Occipital lobe (tissue), 3 donors: ENCODE results near the gene ANKRD36C. TPM values are rescaled to one million over a fixed set of nuclear protein-coding genes. Genes with fewer than 3 reads are reported as not detected.
"Not testable (repeated sequence)": the region's sequence is repeated elsewhere in the genome, so short reads cannot be mapped to it uniquely, and the experiment has no call there.

Source experiments
- DNase-seq: peaks from one replicate; lab custom pipeline; 2025; lab: John Stamatoyannopoulos, UW
- small RNA-seq: library from RNA; depleted of rRNA; stranded (forward); fragments of <200 nt; gene quantifications from one replicate; pipeline ENCODE3, GENCODE V24; 2014
- total RNA-seq: library from RNA; depleted of rRNA; stranded (reverse); fragments of >200 nt; gene quantifications from one replicate; pipeline ENCODE4 v1.2.3, GENCODE V29; 2014

Gene ANKRD36C
- total RNA-seq, 1 donor from 2014 or later = 347 TPM

DNA sequence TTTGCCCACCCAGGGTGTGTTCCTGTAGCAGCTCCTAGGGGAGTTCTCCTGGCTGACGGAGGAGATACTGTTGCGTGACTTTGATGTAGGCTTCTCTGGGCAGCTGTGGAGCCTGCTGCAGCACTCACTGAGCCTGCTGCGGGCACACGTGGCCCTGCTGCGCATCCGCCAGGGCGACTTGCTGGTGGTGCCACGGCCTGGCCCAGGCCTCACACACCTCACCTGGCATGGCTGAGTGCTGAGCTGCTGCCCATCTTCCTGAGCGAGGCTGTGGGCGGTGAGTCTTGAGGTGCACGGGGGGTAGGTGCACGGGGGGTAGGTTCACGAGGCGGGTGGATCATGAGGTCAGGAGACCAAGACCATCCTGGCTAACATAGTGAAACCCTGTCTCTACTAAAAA is 191.7 kb downstream of the ANKRD36C start:
- DNase-seq = no peak

GRCh38 chr2:95799147-95799889 is 192.3 kb downstream of the ANKRD36C start:
- DNase-seq = not testable (repeated sequence)

DNA sequence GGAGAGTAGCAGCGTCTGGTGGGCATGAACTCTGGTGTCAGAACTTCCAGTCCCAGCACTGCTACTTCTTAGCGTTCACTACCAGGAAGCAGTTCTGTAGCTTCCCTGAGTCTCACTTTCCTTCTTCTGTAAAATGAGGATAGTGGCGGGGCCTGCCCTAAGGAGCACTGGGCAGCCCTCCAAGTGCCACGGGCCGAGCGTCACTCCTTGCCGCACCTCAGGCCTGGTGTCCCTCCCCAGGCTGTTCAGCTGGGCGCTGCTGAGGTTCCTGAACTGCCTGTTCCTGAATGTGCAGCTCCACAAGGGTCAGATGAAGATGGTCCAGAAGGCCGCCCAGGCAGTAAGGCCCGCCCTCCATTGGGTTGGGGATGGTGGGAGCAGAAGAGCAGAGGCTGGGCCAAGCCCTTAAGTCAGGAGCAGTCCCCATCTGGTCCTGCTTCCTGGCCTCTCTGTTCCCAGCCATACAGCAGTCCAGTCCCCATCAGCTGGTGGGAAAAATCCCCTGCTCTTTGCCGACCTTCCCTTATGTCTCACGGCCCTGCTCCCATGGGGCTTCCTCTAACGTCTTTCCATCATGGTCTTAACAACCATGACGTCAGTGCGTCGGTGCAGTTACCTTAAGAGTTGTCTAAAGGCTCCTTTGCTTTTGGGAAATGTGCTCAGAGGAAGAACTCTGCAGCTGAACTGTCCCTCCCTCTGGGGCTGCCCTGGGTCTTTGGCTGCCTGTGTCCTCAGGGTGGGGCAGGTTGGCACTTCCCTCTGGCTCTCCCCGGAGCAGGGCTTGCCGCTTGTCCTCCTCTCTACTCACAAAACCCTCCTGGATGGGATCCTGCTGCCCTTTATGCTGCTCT is 195.2 kb downstream of the ANKRD36C start:
- not testable (repeated sequence) for DNase-seq

DNA sequence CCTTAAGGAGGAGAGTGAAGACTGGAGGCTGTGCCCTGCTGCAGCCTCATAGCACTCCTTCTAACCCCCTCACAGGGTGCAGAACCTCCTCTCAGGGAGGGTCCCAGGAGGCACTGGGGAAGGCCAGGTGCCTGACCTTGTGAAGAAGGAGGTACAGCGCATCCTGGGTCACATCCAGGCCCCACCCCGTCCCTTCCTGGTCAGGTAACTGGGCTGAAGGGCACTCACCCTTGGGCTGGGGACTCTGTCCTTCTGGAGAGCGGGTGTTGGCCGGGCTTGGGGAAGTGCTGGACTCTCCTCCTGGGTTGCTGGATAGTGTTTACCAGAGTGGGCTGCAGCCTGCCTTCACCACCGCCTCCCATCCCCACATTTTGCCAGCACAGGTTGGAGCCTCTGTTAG is 197.7 kb downstream of the ANKRD36C start:
- DNase-seq = not testable (repeated sequence)

DNA sequence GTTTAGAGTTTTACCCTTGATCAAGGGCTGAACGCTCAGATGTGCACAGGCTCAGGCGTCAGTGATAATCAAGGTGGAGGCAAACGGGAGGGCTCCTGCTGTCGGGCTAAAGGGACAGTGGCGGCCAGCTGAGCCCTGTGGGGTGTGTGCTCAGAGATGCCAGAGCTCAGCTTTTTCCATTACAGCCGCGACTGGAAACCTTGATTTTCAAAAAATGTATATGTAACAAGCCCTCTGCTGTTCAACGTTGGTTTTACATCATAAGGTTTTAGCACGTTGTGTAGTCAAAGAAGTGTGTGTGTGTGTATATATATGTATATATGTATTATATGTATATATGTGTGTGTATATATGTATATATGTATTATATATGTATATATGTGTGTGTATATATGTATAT is 201.4 kb downstream of the ANKRD36C start:
- not testable (repeated sequence) for DNase-seq

DNA sequence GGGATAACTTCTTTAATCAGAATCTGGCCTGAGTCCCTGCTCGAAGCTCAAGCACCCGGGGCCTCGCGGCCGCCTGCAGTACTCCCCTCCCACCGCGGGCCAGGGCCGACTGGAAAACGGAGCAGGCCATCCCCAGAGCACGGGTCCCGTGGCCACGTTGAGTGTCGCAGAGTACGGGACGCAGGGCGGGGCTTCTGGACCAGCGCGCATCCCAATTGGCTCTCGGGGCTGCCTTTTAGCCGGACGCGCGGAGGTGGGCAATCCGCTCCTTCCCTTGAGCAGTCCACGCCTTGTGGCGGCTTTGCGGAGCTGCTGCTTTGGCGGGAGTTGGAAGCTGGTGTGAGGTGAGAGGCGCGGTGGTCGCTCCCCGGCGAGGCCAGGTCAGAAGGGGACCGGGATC is 202.2 kb downstream of the ANKRD36C start:
- not testable (repeated sequence) for DNase-seq

GRCh38 chr2:95788642-95789041 is 203.0 kb downstream of the ANKRD36C start:
- DNase-seq = not testable (repeated sequence)

Small RNA genes within 50 kb of the gene (small RNA-seq; reads per million reads assigned to genes)
- gene RN7SL210P = not detected

Other genes starting within 250 kb of the ANKRD36C start
- gene GPAT2, start 43.1 kb upstream of the ANKRD36C start, total RNA-seq = 1.6 TPM
- not detected for gene ADRA2B, start 124.7 kb upstream of the ANKRD36C start, total RNA-seq
- gene ASTL, start 146.7 kb upstream of the ANKRD36C start, total RNA-seq = not detected
- gene DUSP2, start 153.6 kb upstream of the ANKRD36C start, total RNA-seq = 7.3 TPM
- gene STARD7, start 217.0 kb upstream of the ANKRD36C start, total RNA-seq = 165 TPM